HCT116 (cell line): ENCODE results near the gene TEX11. TPM values are rescaled to one million over a fixed set of nuclear protein-coding genes. Genes with fewer than 3 reads are reported as not detected.

Source experiments
- ATAC-seq: fragments of 200-7000 bp; cut with Tn5 transposase; 2 replicates; pipeline ENCODE4 v1.9.1; 2020; ENCODE audit warnings: mild to moderate bottlenecking, moderate library complexity
- BruUV-seq: library from RNA; stranded (reverse); fragments of 400-500 nt; replicated peaks from 2 replicates; lab custom pipeline; 2021; lab: Mats Ljungman, UMichigan
- CTCF ChIA-PET: fragments of 300-600 bp; sonication (Branson Sonifier 250); formaldehyde crosslinking; loops from one replicate; lab custom pipeline; 2021; ENCODE audit warnings: antibody characterized with exemption; lab: Charles Lee
- POLR2A ChIA-PET: fragments of 300-600, 350-600 bp; sonication (Branson Sonifier 250); formaldehyde crosslinking; loops from one replicate; lab custom pipeline; 2021; ENCODE audit warnings: antibody characterized with exemption; lab: Charles Lee
- RAD21 ChIA-PET, 2 experiments: fragments of 300-600 bp; sonication (Branson Sonifier 250); formaldehyde crosslinking; loops; one replicate each; lab custom pipeline; 2023; ENCODE audit warnings: low total read pairs in 2 of 2; ENCODE audit not compliant: uncharacterized antibody in 2 of 2, unreplicated experiment in 2 of 2, low non-redundant PET in 1 of 2; lab: Charles Lee
- DNase-seq: peaks from one replicate; pipeline ENCODE4 v3.0.0-alpha.2; 2010; ENCODE audit warnings: low read depth, low spot score
- H2AFZ ChIP-seq: fragments of 200-600 bp; shearing (Covaris generic), sonication (generic); 2 replicates; pipeline ENCODE4 v1.6.1; 2017; ENCODE audit warnings: low read depth, mixed run types, mixed read lengths, antibody characterized with exemption, low read length; ENCODE audit not compliant: poor library complexity, severe bottlenecking
- H3K27ac ChIP-seq: 2 replicates; pipeline ENCODE4 v1.5.1; 2012; ENCODE audit warnings: low read depth, low read length
- H3K27me3 ChIP-seq: fragments of 200-600 bp; sonication (generic); 2 replicates; pipeline ENCODE4 v1.6.1; 2016; ENCODE audit warnings: mixed run types, low read length, mixed read lengths; ENCODE audit not compliant: insufficient read depth
- H3K36me3 ChIP-seq, 2 experiments: fragments of 200-500 bp in 1 of 2; fragments of 200-600 bp in 1 of 2; sonication (Bioruptor generic) in 1 of 2; sonication (generic) in 1 of 2; 2 replicates each; pipeline versions ENCODE4 v1.5.1 to v1.6.1; 2014 to 2016; ENCODE audit warnings: low read length in 2 of 2, inconsistent platforms in 1 of 2, mixed read lengths in 1 of 2, mixed run types in 1 of 2; ENCODE audit not compliant: insufficient read depth in 2 of 2, control insufficient read depth in 1 of 2
- H3K4me1 ChIP-seq, 2 experiments: fragments of 200-600 bp in 1 of 2; sonication (generic) in 1 of 2; 2 replicates each; pipeline versions ENCODE4 v1.5.1 to v1.6.1; 2012 to 2017; ENCODE audit warnings: low read length in 2 of 2, inconsistent platforms in 1 of 2, mild to moderate bottlenecking in 1 of 2, mixed read lengths in 1 of 2, mixed run types in 1 of 2, moderate library complexity in 1 of 2; ENCODE audit not compliant: insufficient read depth in 2 of 2, control insufficient read depth in 1 of 2
- H3K4me2 ChIP-seq: fragments of 200-600 bp; sonication (generic); 2 replicates; pipeline ENCODE4 v1.6.1; 2017; ENCODE audit warnings: mixed run types, low read length, mixed read lengths
- H3K4me3 ChIP-seq, 2 experiments: fragments of 200-600 bp in 1 of 2; sonication (generic) in 1 of 2; replicated peaks in 1 of 2; 2 replicates each; pipeline ENCODE4 v1.5.1; 2011 to 2016; ENCODE audit warnings: low read length in 2 of 2, control low read depth in 1 of 2, low read depth in 1 of 2, mild to moderate bottlenecking in 1 of 2, mixed read lengths in 1 of 2, mixed run types in 1 of 2
- H3K79me2 ChIP-seq: fragments of 200-600 bp; sonication (generic); 2 replicates; pipeline ENCODE4 v1.6.1; 2017; ENCODE audit warnings: mild to moderate bottlenecking, mixed run types, low read length, moderate library complexity, mixed read lengths; ENCODE audit not compliant: insufficient read depth
- H3K9ac ChIP-seq: fragments of 200-600 bp; sonication (generic); 2 replicates; pipeline ENCODE4 v1.6.1; 2016; ENCODE audit warnings: low read length, mixed read lengths
- H3K9me2 ChIP-seq: fragments of 200-600 bp; sonication (generic), shearing (Covaris generic); 2 replicates; pipeline ENCODE4 v1.6.1; 2017; ENCODE audit warnings: mixed run types, mild to moderate bottlenecking, moderate library complexity; ENCODE audit not compliant: insufficient read depth
- H3K9me3 ChIP-seq, 2 experiments: fragments of 200-500 bp in 1 of 2; fragments of 200-600 bp in 1 of 2; sonication (Bioruptor generic) in 1 of 2; sonication (generic) in 1 of 2; 2 replicates each; pipeline ENCODE4 v1.6.1; 2014 to 2017; ENCODE audit warnings: low read length in 2 of 2, mixed read lengths in 2 of 2, inconsistent platforms in 1 of 2, low read depth in 1 of 2, mild to moderate bottlenecking in 1 of 2, mixed run types in 1 of 2, moderate library complexity in 1 of 2; ENCODE audit not compliant: control insufficient read depth in 1 of 2, insufficient read depth in 1 of 2
- H4K20me1 ChIP-seq: fragments of 200-600 bp; sonication (generic), shearing (Covaris generic); 2 replicates; pipeline ENCODE4 v1.6.1; 2017; ENCODE audit warnings: mixed run types, mild to moderate bottlenecking, moderate library complexity; ENCODE audit not compliant: insufficient read depth
- ATF3 ChIP-seq: IDR thresholded peaks from 2 replicates; pipeline ENCODE4 v1.6.1; 2012
- CEBPB ChIP-seq: IDR thresholded peaks from 2 replicates; pipeline ENCODE4 v1.6.1; 2012; ENCODE audit warnings: low read depth
- CTCF ChIP-seq, 3 experiments: fragments of 200-600 bp in 1 of 3; sonication (generic) in 1 of 3; IDR thresholded peaks in 2 of 3; conservative IDR thresholded peaks in 1 of 3; 2 replicates each; pipeline ENCODE4 v1.5.1; 2012 to 2017; ENCODE audit warnings: low read depth in 2 of 3, low read length in 2 of 3, antibody characterized with exemption in 1 of 3, borderline replicate concordance in 1 of 3, control low read depth in 1 of 3, mild to moderate bottlenecking in 1 of 3, mixed read lengths in 1 of 3, mixed run types in 1 of 3, moderate library complexity in 1 of 3; ENCODE audit not compliant: insufficient read depth in 1 of 3
- EGR1 ChIP-seq: IDR thresholded peaks from 2 replicates; pipeline ENCODE4 v1.6.1; 2012; ENCODE audit warnings: low read depth
- EZH2 ChIP-seq: fragments of 200-600 bp; sonication (generic); IDR thresholded peaks from 2 replicates; pipeline ENCODE4 v1.6.1; 2017; ENCODE audit warnings: antibody characterized with exemption, mixed run types
- EZH2phosphoT487 ChIP-seq: fragments of 200-600 bp; IDR thresholded peaks from 2 replicates; pipeline ENCODE4 v1.6.1; 2018; ENCODE audit warnings: antibody characterized with exemption, borderline replicate concordance
- POLR2A ChIP-seq: IDR thresholded peaks from 2 replicates; pipeline ENCODE4 v1.7.0; 2011; ENCODE audit warnings: borderline replicate concordance; ENCODE audit not compliant: insufficient read depth, insufficient read length; ENCODE audit errors: extremely low read depth
- POLR2AphosphoS5 ChIP-seq: IDR thresholded peaks from 2 replicates; pipeline ENCODE4 v1.6.1; 2011; ENCODE audit warnings: mild to moderate bottlenecking, low read depth, low read length, moderate library complexity
- RAD21 ChIP-seq: IDR thresholded peaks from 2 replicates; pipeline ENCODE4 v1.6.1; 2012; ENCODE audit warnings: low read depth, mild to moderate bottlenecking
- REST ChIP-seq: IDR thresholded peaks from 2 replicates; pipeline ENCODE4 v1.6.1; 2012; ENCODE audit warnings: low read depth
- SIN3A ChIP-seq: IDR thresholded peaks from 2 replicates; pipeline ENCODE4 v1.6.1; 2012; ENCODE audit warnings: low read depth
- SRF ChIP-seq: IDR thresholded peaks from 2 replicates; pipeline ENCODE4 v1.6.1; 2012; ENCODE audit warnings: low read depth
- TCF7L2 ChIP-seq: IDR thresholded peaks from 2 replicates; pipeline ENCODE4 v1.7.0; 2011; ENCODE audit warnings: borderline replicate concordance, inconsistent platforms; ENCODE audit not compliant: insufficient read depth, insufficient read length; ENCODE audit errors: extremely low read depth
- YY1 ChIP-seq: IDR thresholded peaks from 2 replicates; pipeline ENCODE4 v1.6.1; 2011; ENCODE audit warnings: low read length, low read depth, moderate library complexity, mild to moderate bottlenecking; ENCODE audit not compliant: insufficient replicate concordance; ENCODE audit errors: extremely low read depth
- ZNF274 ChIP-seq: fragments of 200-500 bp; sonication (Bioruptor generic); IDR thresholded peaks from 2 replicates; pipeline ENCODE4 v1.6.1; 2014; ENCODE audit warnings: mild to moderate bottlenecking, low read depth, low read length, inconsistent platforms
- intact Hi-C: fragments of 100-400 bp; cut with micrococcal nuclease; formaldehyde crosslinking; loops from 2 replicates; pipeline ENCODE4 v1.10.0; 2022
- total RNA-seq: library from RNA; stranded (reverse); gene quantifications from one replicate; pipeline ENCODE4 v1.2.1, GENCODE V29; 2021; ENCODE audit not compliant: unreplicated experiment

The TEX11 gene
- total RNA-seq, 1 experiment from 2014 or later, result 0.10 TPM

- H2AFZ ChIP-seq, result no peak overlapping the region
- no peak overlapping the region for H3K9ac ChIP-seq
- H3K4me3 ChIP-seq, result no peak overlapping the region
- no peaks in the 10 kb centered on the region for H4K20me1 ChIP-seq
- BruUV-seq, result no TSS peak
- no peak for ATAC-seq
- H3K4me2 ChIP-seq, result no peak overlapping the region
- no peak for TF ChIP-seq EGR1
- TF ChIP-seq CEBPB, result no peak
- no peak for TF ChIP-seq POLR2A
- no peak for TF ChIP-seq EZH2
- TF ChIP-seq, all 23 proteins: peak for 0
- DNase-seq, result no peak
- intact Hi-C loops, result no loop called here
- Histone ChIP-seq H3K36me3 (no peaks in the 10 kb centered on the region), H3K27ac (no peak overlapping the region), H3K9me3 (no peaks in the 10 kb centered on the region), H3K79me2 (no peaks in the 10 kb centered on the region), H3K4me1 (no peaks in the 10 kb centered on the region), H3K9me2 (no peaks in the 10 kb centered on the region), H3K27me3 (no peaks in the 10 kb centered on the region)
- ChIA-PET RAD21 (no interaction called here), CTCF (no interaction called here), POLR2A (no interaction called here)
Measured at GRCh38 chrX:70916754-70917153, 8.2 kb upstream of the TEX11 start.

GRCh38 chrX:70907900-70908299, 611 bp downstream of the TEX11 start:
- Histone ChIP-seq H3K36me3 (no peaks in the 10 kb centered on the region), H2AFZ (no peak overlapping the region), H3K9me2 (no peaks in the 10 kb centered on the region), H4K20me1 (no peaks in the 10 kb centered on the region), H3K4me1 (no peaks in the 10 kb centered on the region), H3K9ac (no peak overlapping the region), H3K4me2 (no peak overlapping the region), H3K27ac (no peak overlapping the region), H3K27me3 (no peaks in the 10 kb centered on the region), H3K79me2 (no peaks in the 10 kb centered on the region), H3K4me3 (no peak overlapping the region), H3K9me3 (no peaks in the 10 kb centered on the region)
- ChIA-PET POLR2A (no interaction called here), CTCF (no interaction called here), RAD21 (no interaction called here)
- TF ChIP-seq REST (no peak), EGR1 (no peak), POLR2AphosphoS5 (no peak), TCF7L2 (no peak), ATF3 (no peak), SIN3A (no peak), POLR2A (no peak), YY1 (no peak), ZNF274 (no peak), CTCF (IDR thresholded peaks at IDR 0.05 in 2 of 3, conservative IDR thresholded peaks at IDR 0.05 in 1 of 3; ENCODE audit: borderline replicate concordance in 1 of 3, insufficient read depth in 1 of 3, low read depth in 2 of 3, low read length in 2 of 3) (no peak), SRF (no peak), RAD21 (no peak), EZH2phosphoT487 (no peak), CEBPB (no peak)
- BruUV-seq, result no TSS peak
- DNase-seq (no peak), ATAC-seq (no peak)
- intact Hi-C loops, result no loop called here
